Neural progenitor cell (in vitro differentiated cells): ENCODE measurements around the gene PNMT. TPM values are rescaled to one million over a fixed set of nuclear protein-coding genes. Genes with fewer than 3 reads are reported as not detected.
A peak's percentile ranks its signal among the peaks of the same experiment; 100 is the strongest.

Experiments used
- DNase-seq: peaks from one replicate; pipeline ENCODE4 v3.0.0-alpha.2; 2016; ENCODE audit warnings: low spot score
- H2AFZ ChIP-seq: fragments of 200-600 bp; sonication (generic); replicated peaks from 2 replicates; pipeline ENCODE4 v1.6.1; 2016; ENCODE audit warnings: antibody characterized with exemption
- H3F3A ChIP-seq: fragments of 200-600 bp; sonication (generic); 2 replicates; pipeline ENCODE4 v1.6.1; 2016; ENCODE audit warnings: antibody characterized with exemption, low read depth
- H3K27ac ChIP-seq: fragments of 200-600 bp; sonication (generic); 2 replicates; pipeline ENCODE4 v1.5.1; 2016; ENCODE audit warnings: mild to moderate bottlenecking
- H3K27me3 ChIP-seq: fragments of 200-600 bp; sonication (generic); 2 replicates; pipeline ENCODE4 v1.6.1; 2016; ENCODE audit warnings: mild to moderate bottlenecking, moderate library complexity
- H3K36me3 ChIP-seq: fragments of 200-600 bp; sonication (generic); 2 replicates; pipeline ENCODE4 v1.5.1; 2016
- H3K4me1 ChIP-seq: fragments of 200-600 bp; sonication (generic); 2 replicates; pipeline ENCODE4 v1.6.1; 2016; ENCODE audit warnings: mixed run types
- H3K4me2 ChIP-seq: fragments of 200-600 bp; sonication (generic); 2 replicates; pipeline ENCODE4 v1.6.1; 2016
- H3K4me3 ChIP-seq: fragments of 200-600 bp; sonication (generic); 2 replicates; pipeline ENCODE4 v1.5.1; 2016
- H3K79me2 ChIP-seq: fragments of 200-600 bp; sonication (generic); 2 replicates; pipeline ENCODE4 v1.6.1; 2016; ENCODE audit warnings: low read depth
- H3K9ac ChIP-seq: fragments of 200-600 bp; sonication (generic); 2 replicates; pipeline ENCODE4 v1.6.1; 2016
- H3K9me3 ChIP-seq: fragments of 200-600 bp; sonication (generic); 2 replicates; pipeline ENCODE4 v1.5.1; 2016; ENCODE audit warnings: low read depth
- H4K20me1 ChIP-seq: fragments of 200-600 bp; sonication (generic); 2 replicates; pipeline ENCODE4 v1.6.1; 2016; ENCODE audit warnings: low read depth
- H3K27ac Mint-ChIP-seq: 3 replicates; pipeline ENCODE4 v1.8.0; 2021; ENCODE audit warnings: mixed read lengths
- H3K27me3 Mint-ChIP-seq: 2 replicates; pipeline ENCODE4 v1.8.0; 2022; ENCODE audit warnings: low read depth, mild to moderate bottlenecking, inconsistent platforms, moderate library complexity, mixed read lengths; ENCODE audit not compliant: insufficient read depth
- H3K36me3 Mint-ChIP-seq: 3 replicates; pipeline ENCODE4 v1.8.0; 2021; ENCODE audit warnings: mixed read lengths
- H3K4me1 Mint-ChIP-seq: 3 replicates; pipeline ENCODE4 v1.8.0; 2021; ENCODE audit warnings: mixed read lengths
- H3K4me3 Mint-ChIP-seq: 3 replicates; pipeline ENCODE4 v1.8.0; 2021; ENCODE audit warnings: mild to moderate bottlenecking, moderate library complexity, mixed read lengths
- H3K9me3 Mint-ChIP-seq: 3 replicates; pipeline ENCODE4 v1.8.0; 2020; ENCODE audit warnings: mixed read lengths
- CTCF ChIP-seq: fragments of 200-600 bp; sonication (generic); IDR thresholded peaks from 2 replicates; pipeline ENCODE4 v1.5.1; 2017; ENCODE audit warnings: antibody characterized with exemption, mild to moderate bottlenecking
- EZH2 ChIP-seq: fragments of 200-600 bp; sonication (generic); IDR thresholded peaks from 2 replicates; pipeline ENCODE4 v1.6.1; 2017; ENCODE audit warnings: antibody characterized with exemption, mild to moderate bottlenecking, moderate library complexity
- EZH2phosphoT487 ChIP-seq: fragments of 200-600 bp; sonication (generic); IDR thresholded peaks from 2 replicates; pipeline ENCODE4 v1.6.1; 2017; ENCODE audit warnings: antibody characterized with exemption
- total RNA-seq: library from RNA; depleted of rRNA; stranded (reverse); fragments of >200 nt; gene quantifications from 2 replicates; pipeline ENCODE4 v1.2.3, GENCODE V29; 2015; ENCODE audit warnings: low replicate concordance

PNMT gene
- total RNA-seq, 1 donor from 2014 or later, result not detected

DNA sequence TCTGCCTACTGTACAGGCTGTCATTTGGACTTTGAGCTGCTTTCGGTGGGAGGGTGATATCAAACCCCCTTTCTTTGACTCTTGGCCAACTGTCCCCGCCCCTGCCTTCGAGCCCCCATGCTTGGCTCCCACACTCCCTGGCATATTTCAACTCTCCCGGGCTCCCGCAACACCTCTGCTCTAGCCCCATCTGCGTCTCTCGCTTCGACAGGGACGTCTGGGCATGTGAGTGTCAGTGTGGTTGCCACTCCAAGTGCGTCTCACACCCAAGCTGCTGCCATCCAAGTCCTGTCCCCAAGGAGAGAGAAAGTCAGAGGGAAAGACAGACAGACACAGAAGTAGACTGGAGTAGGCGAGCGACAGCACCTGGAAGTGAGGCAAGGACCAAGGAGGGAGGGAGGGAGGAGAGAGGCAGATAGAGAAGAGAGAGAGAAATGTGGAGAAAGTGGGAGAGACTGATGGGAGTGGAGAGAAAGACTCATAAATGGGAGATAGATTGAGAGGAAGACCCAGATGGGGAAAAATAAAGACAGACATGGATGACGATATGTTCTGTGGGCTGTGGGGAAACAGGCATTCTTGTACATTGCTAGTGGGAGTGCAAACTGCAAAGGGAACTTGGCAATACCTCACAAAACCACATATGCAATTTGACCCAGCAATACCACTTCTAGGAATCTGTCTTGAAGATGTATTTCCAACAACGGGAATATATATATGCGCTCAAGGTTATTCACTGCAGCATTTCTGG is 19.5 kb upstream of the PNMT start:
- Histone ChIP-seq H4K20me1 (peaks cover 30% of the 10 kb centered on the region), H3K36me3 (no peaks in the 10 kb centered on the region), H3K27ac (no peak overlapping the region), H3K4me3 (no peak overlapping the region), H3K9me3 (no peaks in the 10 kb centered on the region), H3K4me1 (peaks cover 34% of the 10 kb centered on the region), H3K4me2 (no peak overlapping the region), H3K9ac (no peak overlapping the region), H3F3A (peaks cover 36% of the 10 kb centered on the region), H2AFZ (no peak overlapping the region), H3K27me3 (no peaks in the 10 kb centered on the region), H3K79me2 (peaks cover 32% of the 10 kb centered on the region)
- peaks cover 7% of the 10 kb centered on the region for H3K36me3 Mint-ChIP-seq
- H3K9me3 Mint-ChIP-seq, result no peaks in the 10 kb centered on the region
- H3K4me1 Mint-ChIP-seq, result peaks cover 51% of the 10 kb centered on the region
- no peaks in the 10 kb centered on the region for H3K27me3 Mint-ChIP-seq
- H3K4me3 Mint-ChIP-seq, result no peak overlapping the region
- TF ChIP-seq EZH2 (no peak), EZH2phosphoT487 (no peak)
- no peak overlapping the region for H3K27ac Mint-ChIP-seq
- no peak for DNase-seq

DNA sequence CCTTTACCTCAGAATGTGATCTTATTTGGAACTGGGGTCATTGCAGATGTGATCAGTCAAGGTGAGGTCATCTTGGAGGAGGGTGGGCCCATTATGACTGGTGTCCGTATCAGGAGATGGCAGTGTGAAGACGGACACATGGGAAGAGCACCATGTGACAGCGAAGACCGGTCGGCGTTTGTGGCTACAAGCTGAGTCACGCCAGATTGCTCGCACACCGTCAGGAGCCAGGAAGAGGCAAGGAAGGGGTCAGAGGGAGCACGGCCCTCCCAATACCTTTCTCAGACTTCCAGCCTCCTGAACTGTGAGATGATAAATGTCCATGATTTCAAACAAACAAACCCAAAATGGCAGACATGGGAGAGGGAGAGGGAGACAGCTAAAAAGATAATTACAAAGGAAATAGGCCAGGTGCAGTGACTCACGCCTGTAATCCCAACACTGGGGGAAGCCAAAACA is 18.1 kb upstream of the PNMT start:
- Mint-ChIP-seq H3K4me3 (peak overlapping the region; percentile 17), H3K4me1 (peaks cover 52% of the 10 kb centered on the region), H3K27me3 (no peaks in the 10 kb centered on the region), H3K9me3 (no peaks in the 10 kb centered on the region), H3K36me3 (peaks cover 12% of the 10 kb centered on the region), H3K27ac (peak overlapping the region; percentile 24)
- peaks cover 31% of the 10 kb centered on the region for H3K4me1 ChIP-seq
- no peaks in the 10 kb centered on the region for H3K9me3 ChIP-seq
- peaks cover 33% of the 10 kb centered on the region for H3K79me2 ChIP-seq
- no peak for DNase-seq
- H3K27me3 ChIP-seq, result no peaks in the 10 kb centered on the region
- H3K4me2 ChIP-seq, result no peak overlapping the region
- H3K9ac ChIP-seq, result no peak overlapping the region
- H2AFZ ChIP-seq, result no peak overlapping the region
- H3K36me3 ChIP-seq, result no peaks in the 10 kb centered on the region
- no peak overlapping the region for H3K27ac ChIP-seq
- no peak for TF ChIP-seq EZH2
- TF ChIP-seq CTCF, result no peak
- no peak for TF ChIP-seq EZH2phosphoT487
- H3K4me3 ChIP-seq, result no peak overlapping the region
- peaks cover 25% of the 10 kb centered on the region for H4K20me1 ChIP-seq
- H3F3A ChIP-seq, result peaks cover 27% of the 10 kb centered on the region

GRCh38 chr17:39651923-39652586 is 16.2 kb upstream of the PNMT start:
- Histone ChIP-seq H3K9me3 (no peaks in the 10 kb centered on the region), H3F3A (peaks cover 24% of the 10 kb centered on the region), H3K4me1 (peaks cover 29% of the 10 kb centered on the region), H3K79me2 (peaks cover 22% of the 10 kb centered on the region), H3K9ac (no peak overlapping the region), H3K27me3 (no peaks in the 10 kb centered on the region), H3K27ac (peak overlapping the region; percentile 86), H3K36me3 (no peaks in the 10 kb centered on the region), H3K4me3 (peak overlapping the region; percentile 11), H2AFZ (no peak overlapping the region), H3K4me2 (peak overlapping the region; percentile 79), H4K20me1 (peaks cover 26% of the 10 kb centered on the region)
- Mint-ChIP-seq H3K9me3 (no peaks in the 10 kb centered on the region), H3K36me3 (peaks cover 15% of the 10 kb centered on the region), H3K27me3 (no peaks in the 10 kb centered on the region), H3K27ac (peak overlapping the region; percentile 100), H3K4me1 (peaks cover 54% of the 10 kb centered on the region), H3K4me3 (peak overlapping the region; percentile 76)
- TF ChIP-seq CTCF (no peak), EZH2phosphoT487 (no peak), EZH2 (no peak)
- no peak for DNase-seq
